ENCODE results near the gene VWA7.
A peak's percentile ranks its signal among the peaks of the same experiment; 100 is the strongest.

The VWA7 gene

DNA sequence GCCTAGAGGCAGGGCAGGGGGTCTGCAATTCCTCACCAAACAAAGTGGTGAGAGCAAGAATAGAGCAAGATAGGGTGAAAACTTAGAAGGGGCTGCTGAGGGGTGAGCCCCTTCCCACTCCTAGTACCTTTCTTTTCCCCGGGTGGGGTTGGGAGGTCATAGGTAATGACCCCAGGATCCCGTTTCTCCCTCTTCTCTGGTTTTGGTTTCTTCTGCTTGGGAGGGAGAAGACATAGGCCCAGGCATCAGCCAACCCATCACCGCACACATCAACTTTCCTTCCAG, 14.9 kb upstream of the VWA7 start:
- H3K27ac Mint-ChIP-seq: no peak overlapping the region
- H3K9me3 Mint-ChIP-seq: no peaks in the 10 kb centered on the region
- peaks cover 49% of the 10 kb centered on the region for H3K36me3 Mint-ChIP-seq (ENCODE audit: low read depth)
- no peaks in the 10 kb centered on the region for H3K27me3 Mint-ChIP-seq
- peaks cover 49% of the 10 kb centered on the region for H3K4me1 Mint-ChIP-seq (ENCODE audit: low read depth)
- no peak overlapping the region for H3K4me3 Mint-ChIP-seq

DNA sequence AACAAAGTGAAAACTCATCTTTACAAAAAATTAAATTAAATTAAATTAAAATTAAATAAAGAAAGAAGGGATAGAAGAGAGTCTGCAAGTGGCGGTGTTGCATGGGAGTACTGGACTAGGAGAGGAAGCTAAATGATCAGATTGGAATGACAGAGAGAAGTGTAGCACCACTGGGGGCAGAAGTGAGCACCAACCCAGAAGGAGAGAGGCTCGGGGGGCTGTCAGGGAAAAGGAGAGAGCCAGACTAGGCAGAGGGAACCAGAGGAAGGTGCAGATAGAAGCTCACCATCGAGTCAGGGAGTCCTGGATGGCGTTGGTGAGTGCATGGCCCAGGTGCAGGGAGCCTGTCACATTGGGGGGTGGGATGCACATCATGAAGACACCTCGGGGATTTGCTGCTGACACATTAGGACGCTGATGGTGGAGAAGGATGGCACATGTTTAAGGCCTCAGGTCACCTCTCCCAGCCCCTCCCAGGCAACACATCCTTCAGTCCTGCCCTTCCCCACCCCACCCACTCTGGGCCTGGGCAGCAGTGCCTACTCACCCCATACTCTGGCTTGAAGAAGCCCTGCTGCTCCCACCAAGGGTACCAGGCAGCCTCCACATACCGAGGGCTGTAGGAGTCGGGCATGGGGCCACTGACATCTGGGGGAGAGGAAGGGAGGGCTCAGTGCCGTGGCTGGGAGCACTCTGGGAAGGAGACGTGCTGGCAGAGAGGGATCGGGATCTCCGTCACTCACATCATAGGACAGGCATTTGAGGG, 14.4 kb upstream of the VWA7 start:
- H3K4me3 Mint-ChIP-seq: peak overlapping the region; percentile 11
- peak overlapping the region; percentile 21 for H3K27ac Mint-ChIP-seq
- H3K27me3 Mint-ChIP-seq: no peaks in the 10 kb centered on the region
- H3K4me1 Mint-ChIP-seq (ENCODE audit: low read depth): peaks cover 45% of the 10 kb centered on the region
- H3K9me3 Mint-ChIP-seq: no peaks in the 10 kb centered on the region
- H3K36me3 Mint-ChIP-seq (ENCODE audit: low read depth): peaks cover 49% of the 10 kb centered on the region

DNA sequence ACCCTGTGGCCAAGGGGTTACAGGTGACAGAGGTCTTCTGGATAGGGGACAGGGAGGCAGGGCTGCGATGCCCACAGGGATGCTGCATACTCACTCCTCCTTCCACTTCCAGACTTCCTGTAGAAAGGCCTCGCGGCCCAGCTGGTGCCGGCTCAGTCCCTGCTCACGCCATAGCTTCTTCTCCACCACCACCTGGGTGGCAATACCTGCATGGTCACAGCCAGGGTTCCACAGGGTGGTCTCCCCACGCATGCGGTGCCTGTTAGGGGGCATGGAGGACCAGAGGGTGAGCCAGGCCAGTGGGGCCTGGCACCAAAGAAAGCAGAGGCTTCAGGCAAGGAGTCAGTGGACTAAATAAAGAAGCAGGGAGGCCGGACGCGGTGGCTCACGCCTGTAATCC, 8.3 kb upstream of the VWA7 start:
- Mint-ChIP-seq H3K36me3 (ENCODE audit: low read depth) (peaks cover 44% of the 10 kb centered on the region), H3K4me1 (ENCODE audit: low read depth) (peaks cover 7% of the 10 kb centered on the region), H3K27me3 (no peaks in the 10 kb centered on the region), H3K4me3 (no peak overlapping the region), H3K9me3 (no peaks in the 10 kb centered on the region), H3K27ac (no peak overlapping the region)

DNA sequence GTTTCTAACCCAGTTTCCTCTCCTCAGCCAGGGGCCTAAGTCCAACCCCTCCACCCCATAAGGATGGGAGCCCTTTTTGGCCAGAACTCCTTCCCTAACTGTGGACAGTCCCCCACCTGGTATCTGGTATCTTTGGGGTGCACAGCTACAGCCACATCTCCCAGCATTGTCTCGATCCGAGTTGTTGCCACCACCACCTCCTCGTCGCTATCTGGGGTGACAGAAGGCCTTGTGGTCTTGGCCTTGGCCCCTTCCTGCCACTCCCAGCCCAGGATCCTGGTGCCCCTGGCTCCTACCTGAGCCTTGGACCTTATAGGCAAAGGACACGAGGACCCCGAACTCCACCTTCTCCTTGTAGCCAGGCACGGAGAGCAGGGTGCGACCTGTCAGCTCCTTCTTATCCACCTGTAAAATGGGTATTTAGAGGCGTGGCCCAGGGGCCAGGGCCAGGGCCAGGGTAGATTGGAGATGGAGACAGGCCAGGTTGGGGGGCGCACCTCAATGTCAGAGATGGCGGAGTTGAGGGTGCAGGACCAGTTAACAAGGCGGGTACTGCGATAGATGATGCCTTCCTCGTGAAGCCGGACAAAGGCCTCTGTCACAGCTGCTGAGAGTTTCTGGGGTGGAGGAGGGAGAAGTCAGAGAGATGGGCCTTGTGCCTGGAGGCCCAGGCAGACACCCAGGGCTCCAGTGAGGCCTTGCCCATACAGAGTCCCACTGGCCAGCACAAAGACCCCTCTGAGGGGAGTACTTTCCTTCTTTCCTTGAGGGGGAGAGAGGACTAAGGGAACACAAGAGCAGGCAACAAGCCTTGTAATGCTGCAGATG, 7.2 kb upstream of the VWA7 start:
- Mint-ChIP-seq H3K9me3 (no peaks in the 10 kb centered on the region), H3K4me3 (no peak overlapping the region), H3K4me1 (ENCODE audit: low read depth) (peaks cover 2% of the 10 kb centered on the region), H3K36me3 (ENCODE audit: low read depth) (peaks cover 46% of the 10 kb centered on the region), H3K27ac (no peak overlapping the region), H3K27me3 (no peaks in the 10 kb centered on the region)

DNA sequence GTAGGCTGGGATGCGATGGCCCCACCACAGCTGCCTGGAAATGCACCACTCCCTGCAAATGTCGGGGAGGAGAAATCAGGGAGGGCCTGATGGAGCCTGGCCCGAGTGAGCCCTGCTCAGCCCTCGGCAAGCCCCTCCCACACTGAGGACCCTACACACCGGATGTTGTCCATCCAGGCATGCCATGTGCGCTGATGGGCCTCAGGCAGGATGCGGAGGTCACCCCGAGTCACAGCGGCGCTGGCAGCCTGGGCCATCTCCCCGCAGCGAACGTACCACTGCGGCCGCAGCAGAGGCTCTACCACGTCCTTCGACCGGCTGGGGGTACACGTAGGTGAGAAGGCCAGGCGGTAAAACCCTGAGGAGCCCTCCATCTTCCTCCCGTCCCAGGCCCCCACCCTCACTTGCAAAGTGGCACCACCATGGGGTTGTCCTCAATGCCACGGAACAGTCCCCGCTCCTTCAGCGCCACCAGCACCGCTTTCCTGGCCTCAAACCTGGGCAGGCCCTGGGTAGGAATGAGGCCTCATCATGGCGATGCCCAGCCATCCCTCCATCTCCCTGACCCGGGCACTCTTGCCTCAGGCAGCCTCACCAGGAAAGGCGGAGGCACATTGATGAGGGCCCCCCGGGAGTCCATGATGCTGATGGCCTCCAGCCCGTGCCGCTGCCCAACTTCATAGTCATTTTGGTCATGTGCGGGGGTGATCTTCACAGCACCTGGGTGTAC, 5.2 kb upstream of the VWA7 start:
- H3K27me3 Mint-ChIP-seq: no peaks in the 10 kb centered on the region

DNA sequence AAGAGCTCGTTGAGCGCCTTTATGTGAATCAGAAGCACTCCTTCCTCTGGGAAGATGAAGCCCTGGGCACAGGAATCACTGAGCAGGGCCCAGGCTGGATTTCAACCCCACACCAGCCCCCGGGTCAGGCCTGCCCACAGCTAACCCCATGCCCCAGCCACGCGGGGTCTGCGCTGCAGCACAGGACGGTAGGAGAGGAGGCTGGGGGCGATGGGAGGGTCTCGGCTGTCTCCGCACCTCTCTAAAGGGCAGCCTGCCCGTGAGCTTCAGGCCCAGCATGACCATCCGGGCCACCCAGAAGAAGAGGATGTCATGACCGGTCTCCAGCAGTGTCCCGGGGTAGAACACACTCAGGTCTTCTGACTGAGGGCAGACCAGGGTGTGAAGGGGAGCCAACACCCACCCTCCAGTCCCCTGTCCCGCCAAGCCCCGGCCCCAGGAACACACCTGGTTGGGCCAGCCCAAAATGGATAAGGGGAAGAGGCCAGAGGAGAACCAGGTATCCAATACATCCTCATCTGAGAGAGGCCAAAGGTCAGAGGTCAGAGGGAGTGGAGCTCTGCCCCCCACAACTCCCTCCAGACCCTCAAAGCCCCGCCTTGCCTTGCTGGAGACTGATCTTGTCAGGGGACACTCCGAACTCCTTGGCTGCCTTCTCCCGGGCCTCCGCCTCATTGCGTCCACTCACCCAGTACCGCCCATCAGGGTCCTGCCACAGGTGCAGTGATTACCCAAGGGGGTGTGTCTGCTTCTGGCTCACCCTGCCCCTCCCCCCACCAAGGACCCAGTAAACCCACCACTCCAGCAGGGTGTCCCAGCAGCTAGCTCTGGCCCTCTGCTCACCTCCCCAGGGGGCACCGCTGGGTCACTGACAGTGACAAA, 4.4 kb upstream of the VWA7 start:
- H3K27ac Mint-ChIP-seq: no peak overlapping the region

More for the DNA sequence above, 5.2 kb upstream of the VWA7 start:
- peaks cover 7% of the 10 kb centered on the region for H3K4me1 Mint-ChIP-seq (ENCODE audit: low read depth)
- H3K4me3 Mint-ChIP-seq: no peak overlapping the region
- H3K36me3 Mint-ChIP-seq (ENCODE audit: low read depth): peaks cover 47% of the 10 kb centered on the region
- H3K27ac Mint-ChIP-seq: no peak overlapping the region
- no peaks in the 10 kb centered on the region for H3K9me3 Mint-ChIP-seq

DNA sequence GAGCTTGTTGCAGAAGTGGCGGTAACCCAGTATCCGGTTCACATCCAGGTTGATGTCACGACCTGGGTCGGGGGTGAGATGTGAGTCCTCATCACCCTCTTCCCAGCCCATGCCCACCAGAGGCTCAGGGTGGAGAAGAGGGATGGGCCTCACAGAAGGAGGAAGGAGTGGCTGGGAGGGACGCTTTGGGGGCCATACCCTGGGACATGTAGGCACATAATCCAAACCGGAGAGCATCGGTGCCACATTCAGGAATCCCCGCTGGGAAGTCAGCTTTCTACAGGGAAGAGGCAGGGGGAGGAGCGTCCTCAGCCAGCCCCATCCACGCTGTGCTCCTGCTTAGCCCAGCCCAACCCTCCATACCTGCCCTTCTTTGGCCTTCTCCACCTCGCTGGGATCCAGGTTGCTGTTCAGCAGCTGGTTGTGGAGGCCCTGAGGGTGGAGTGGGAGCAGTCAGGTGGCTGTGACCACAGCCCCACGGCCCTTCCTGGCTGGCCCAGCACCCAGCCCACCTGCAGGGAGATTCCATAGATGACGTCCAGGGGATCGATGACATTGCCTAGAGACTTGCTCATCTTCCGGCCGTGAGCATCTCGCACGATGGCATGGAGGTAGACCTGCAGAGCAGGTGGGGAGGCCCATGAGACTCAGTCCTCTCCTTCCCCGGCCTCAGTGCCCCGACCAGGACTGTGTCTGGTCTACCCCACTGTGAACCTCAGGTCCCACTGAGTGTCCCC, 3.5 kb upstream of the VWA7 start:
- Mint-ChIP-seq H3K9me3 (no peaks in the 10 kb centered on the region), H3K4me1 (ENCODE audit: low read depth) (peaks cover 24% of the 10 kb centered on the region), H3K4me3 (no peak overlapping the region), H3K36me3 (ENCODE audit: low read depth) (peaks cover 43% of the 10 kb centered on the region), H3K27ac (no peak overlapping the region), H3K27me3 (no peaks in the 10 kb centered on the region)

More for the DNA sequence above, 4.4 kb upstream of the VWA7 start:
- no peak overlapping the region for H3K4me3 Mint-ChIP-seq
- peaks cover 15% of the 10 kb centered on the region for H3K4me1 Mint-ChIP-seq (ENCODE audit: low read depth)
- H3K27me3 Mint-ChIP-seq: no peaks in the 10 kb centered on the region
- H3K9me3 Mint-ChIP-seq: no peaks in the 10 kb centered on the region
- H3K36me3 Mint-ChIP-seq (ENCODE audit: low read depth): peaks cover 47% of the 10 kb centered on the region

DNA sequence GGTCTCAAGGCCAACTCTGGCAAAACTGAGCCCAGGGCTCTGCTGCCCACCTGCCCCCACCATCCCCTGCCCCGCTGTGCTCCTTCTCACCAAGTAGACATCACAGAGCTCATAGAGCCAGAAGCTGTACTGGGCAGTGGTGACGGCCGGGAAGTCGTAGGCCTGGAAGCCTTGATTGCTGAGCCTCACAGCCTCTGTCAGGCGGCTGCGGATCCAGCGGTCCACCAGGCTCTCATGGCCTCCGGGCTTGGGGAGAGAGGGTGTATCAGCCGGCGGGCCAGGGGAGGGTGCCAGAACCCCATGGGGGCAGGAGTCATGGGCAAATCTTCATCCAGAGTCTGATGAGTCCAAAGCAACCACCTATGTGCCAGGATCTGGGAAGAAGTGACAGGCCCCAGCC, 2.8 kb upstream of the VWA7 start:
- peaks cover 31% of the 10 kb centered on the region for H3K4me1 Mint-ChIP-seq (ENCODE audit: low read depth)
- H3K36me3 Mint-ChIP-seq (ENCODE audit: low read depth): peaks cover 43% of the 10 kb centered on the region
- H3K27ac Mint-ChIP-seq: no peak overlapping the region
- no peaks in the 10 kb centered on the region for H3K27me3 Mint-ChIP-seq
- no peaks in the 10 kb centered on the region for H3K9me3 Mint-ChIP-seq
- no peak overlapping the region for H3K4me3 Mint-ChIP-seq

DNA sequence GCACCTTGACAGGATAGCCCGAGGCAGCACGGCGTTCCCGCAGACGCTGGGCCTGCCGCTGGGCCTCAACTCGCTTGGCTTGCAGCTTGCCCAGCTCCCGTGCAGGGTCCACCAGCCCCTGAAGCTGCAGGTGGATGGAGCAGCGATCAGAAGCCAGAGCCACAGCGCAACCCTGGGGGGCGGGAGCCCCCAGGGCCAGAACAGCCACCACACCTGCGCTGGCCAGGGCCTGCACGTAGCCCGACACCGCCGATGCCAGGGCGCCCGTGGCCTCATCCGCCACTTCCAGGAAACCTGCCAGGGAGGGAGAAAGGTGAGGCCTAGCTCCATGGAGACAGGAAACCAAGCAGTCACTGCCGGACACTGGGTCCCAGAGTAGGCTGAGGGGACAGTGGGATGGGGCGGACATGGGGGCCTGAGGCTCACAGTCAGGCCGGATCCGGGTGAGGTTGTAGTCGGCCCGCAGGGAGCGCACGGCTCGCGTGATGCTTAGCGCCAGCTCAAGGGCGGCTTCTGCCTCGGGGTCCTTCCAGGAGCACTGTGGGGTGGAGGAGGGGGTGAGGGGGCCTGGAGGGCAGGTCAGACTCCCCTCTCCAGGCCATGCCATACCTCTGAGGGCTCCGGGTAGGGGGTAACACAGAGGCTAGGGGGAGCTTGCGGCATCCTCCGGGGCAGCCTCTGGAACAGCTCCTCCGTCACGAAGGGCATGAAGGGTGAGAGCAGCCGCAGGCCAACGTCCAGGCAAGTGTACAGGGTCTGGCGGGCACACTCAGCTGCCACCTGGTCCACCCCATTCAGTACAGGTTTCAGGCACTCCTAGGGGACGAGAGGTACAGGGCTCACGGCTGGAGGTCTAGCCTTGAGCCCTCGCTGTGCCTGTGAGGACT, 2.1 kb upstream of the VWA7 start:
- Mint-ChIP-seq H3K27ac (no peak overlapping the region), H3K4me1 (ENCODE audit: low read depth) (peaks cover 34% of the 10 kb centered on the region), H3K36me3 (ENCODE audit: low read depth) (peaks cover 36% of the 10 kb centered on the region), H3K27me3 (no peaks in the 10 kb centered on the region), H3K4me3 (no peak overlapping the region), H3K9me3 (no peaks in the 10 kb centered on the region)

DNA sequence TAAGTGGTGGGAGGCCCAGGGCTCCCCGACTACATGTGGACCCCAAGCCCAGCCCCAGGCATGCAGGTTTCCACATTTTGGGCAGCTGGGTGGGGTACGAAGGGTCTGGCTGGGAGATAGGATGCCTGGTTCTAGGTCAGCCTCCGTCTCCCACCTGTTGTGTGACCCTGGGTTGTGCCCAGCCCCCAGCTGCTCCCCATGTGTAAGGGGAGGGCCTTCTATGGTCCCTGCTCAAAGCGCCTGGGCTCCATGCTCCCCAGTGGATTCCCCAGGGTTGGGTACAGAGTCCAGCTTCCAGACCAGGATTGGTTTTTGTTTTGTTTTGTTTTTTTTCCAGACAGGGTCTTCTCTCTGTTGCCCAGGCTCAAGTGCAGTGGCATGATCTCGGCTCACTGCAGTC, 1.1 kb upstream of the VWA7 start:
- H3K36me3 Mint-ChIP-seq (ENCODE audit: low read depth): peaks cover 31% of the 10 kb centered on the region
- no peaks in the 10 kb centered on the region for H3K27me3 Mint-ChIP-seq
- H3K27ac Mint-ChIP-seq: no peak overlapping the region
- H3K4me3 Mint-ChIP-seq: no peak overlapping the region
- peaks cover 40% of the 10 kb centered on the region for H3K4me1 Mint-ChIP-seq (ENCODE audit: low read depth)
- no peaks in the 10 kb centered on the region for H3K9me3 Mint-ChIP-seq

DNA sequence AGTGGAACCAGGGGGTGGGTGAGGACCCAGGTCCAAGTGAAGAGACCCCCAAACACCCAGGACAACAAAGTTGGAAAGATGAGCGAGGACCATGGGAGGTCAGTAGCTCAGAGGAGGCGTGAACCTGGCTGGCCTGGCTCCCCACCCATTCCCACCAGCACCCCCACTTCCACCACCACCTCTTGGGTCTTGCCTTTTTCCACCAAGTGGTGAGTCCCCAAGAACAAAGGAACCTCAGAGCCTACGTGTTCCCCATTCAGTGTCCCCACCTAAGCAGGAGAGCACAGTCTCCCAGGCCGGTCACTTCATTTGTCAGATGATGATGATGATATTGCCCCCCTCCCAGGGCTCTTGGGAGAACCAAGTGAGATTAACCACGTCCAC, 531 bp upstream of the VWA7 start:
- H3K4me3 Mint-ChIP-seq: peak overlapping the region; percentile 26
- no peak overlapping the region for H3K27ac Mint-ChIP-seq

DNA sequence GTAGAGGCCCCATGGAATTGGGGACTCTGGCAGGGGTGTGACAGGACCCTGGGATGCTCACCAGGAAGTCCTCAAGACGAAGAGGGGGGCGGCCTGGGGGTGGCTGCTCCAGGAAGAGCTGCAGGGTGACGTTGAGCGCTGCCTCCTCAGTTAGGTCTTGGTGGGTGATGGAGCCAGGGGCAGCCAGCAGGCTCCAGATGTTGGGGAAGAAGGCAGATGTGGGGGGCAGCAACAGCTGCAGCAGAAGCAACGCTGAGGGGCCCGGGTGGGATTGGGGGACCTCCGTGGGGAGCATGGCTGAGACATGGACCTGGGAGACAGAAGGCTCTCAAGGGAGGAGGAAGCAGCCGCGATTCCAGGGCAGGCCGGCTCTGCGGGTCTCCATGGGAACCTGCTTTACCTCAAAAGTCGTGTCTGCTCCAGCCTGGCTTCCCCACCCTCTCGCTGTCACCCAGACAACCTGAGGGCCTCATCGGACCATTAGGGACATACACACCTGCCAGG, 591 bp downstream of the VWA7 start:
- Mint-ChIP-seq H3K27me3 (no peaks in the 10 kb centered on the region), H3K4me1 (ENCODE audit: low read depth) (peaks cover 55% of the 10 kb centered on the region), H3K36me3 (ENCODE audit: low read depth) (peaks cover 25% of the 10 kb centered on the region)

More for the DNA sequence above, 531 bp upstream of the VWA7 start:
- Mint-ChIP-seq H3K4me1 (ENCODE audit: low read depth) (peaks cover 45% of the 10 kb centered on the region), H3K9me3 (no peaks in the 10 kb centered on the region), H3K36me3 (ENCODE audit: low read depth) (peaks cover 26% of the 10 kb centered on the region), H3K27me3 (no peaks in the 10 kb centered on the region)

More for the DNA sequence above, 591 bp downstream of the VWA7 start:
- H3K9me3 Mint-ChIP-seq: no peaks in the 10 kb centered on the region
- H3K27ac Mint-ChIP-seq: peak overlapping the region; percentile 87
- H3K4me3 Mint-ChIP-seq: peak overlapping the region; percentile 26

Measured in stimulated activated naive CD8-positive, alpha-beta T cell treated with anti-CD3 and anti-CD28 coated beads, Interleukin-15, Interleukin-2, amounts not matched to agents 100 ng/mL and 50 ng/mL, for 24 hours (primary cell).